K562 (cell line): ENCODE results near the gene ARL14EPL. TPM values are rescaled to one million over a fixed set of nuclear protein-coding genes. Genes with fewer than 3 reads are reported as not detected.

Experiments
- ATAC-seq: fragments of 200-7000 bp; cut with Tn5 transposase; 3 replicates; pipeline ENCODE4 v1.9.1; 2020; ENCODE audit warnings: moderate library complexity
- BruUV-seq: library from RNA; stranded (reverse); fragments of 400-500 nt; replicated peaks from 2 replicates; lab custom pipeline; 2021; lab: Mats Ljungman, UMichigan
- CTCF ChIA-PET: fragments of 300-600 bp; formaldehyde crosslinking; extraction: SDS; loops from one replicate; lab custom pipeline; 2021; ENCODE audit warnings: low intra/inter-chr PET ratio; lab: Yijun Ruan, JAX
- POLR2A ChIA-PET: fragments of 300-600, 350-650 bp; sonication (Branson Sonifier 250); formaldehyde crosslinking; extraction: SDS; loops from one replicate; lab custom pipeline; 2021; ENCODE audit warnings: antibody characterized with exemption, inconsistent platforms; lab: Yijun Ruan, JAX
- DNase-seq, 4 experiments: peaks; one replicate each; pipeline versions ENCODE4 v3.0.0 to v3.0.0-alpha.2; 2011 to 2018; ENCODE audit warnings: low spot score in 3 of 4, mixed read lengths in 3 of 4; ENCODE audit errors: extremely low read depth in 1 of 4
- FAIRE-seq: peaks from 2 replicates; lab custom pipeline; 2011; peaks lifted over from hg19 to GRCh38; lab: Jason Lieb, UNC
- H2AFZ ChIP-seq: 2 replicates; pipeline ENCODE4 v1.6.0; 2011; ENCODE audit warnings: low read depth, low read length, control low read depth, inconsistent platforms
- H3K27ac ChIP-seq: fragments of 200-600 bp; 3 replicates; pipeline ENCODE4 v1.8.0; 2011; ENCODE audit warnings: low read depth, mild to moderate bottlenecking, control low read depth, inconsistent platforms, low read length, moderate library complexity, mixed read lengths; ENCODE audit errors: extremely low read depth
- H3K27me3 ChIP-seq, 2 experiments: fragments of 300-600 bp in 1 of 2; 2 replicates in 1 of 2; 3 replicates in 1 of 2; pipeline versions ENCODE4 v1.6.0 to v1.8.0; 2011; ENCODE audit warnings: inconsistent platforms in 2 of 2, low read length in 2 of 2, mild to moderate bottlenecking in 1 of 2, mixed read lengths in 1 of 2, moderate library complexity in 1 of 2; ENCODE audit not compliant: control insufficient read depth in 2 of 2, insufficient read depth in 2 of 2
- H3K36me3 ChIP-seq: fragments of 300-600 bp; 3 replicates; pipeline ENCODE4 v1.8.0; 2011; ENCODE audit warnings: mild to moderate bottlenecking, low read length, inconsistent platforms; ENCODE audit not compliant: control insufficient read depth, insufficient read depth
- H3K4me1 ChIP-seq, 2 experiments: fragments of 200-600 bp in 1 of 2; replicated peaks in 1 of 2; 2 replicates in 1 of 2; 3 replicates in 1 of 2; pipeline versions ENCODE4 v1.5.1 to v1.8.0; 2011; ENCODE audit warnings: inconsistent platforms in 2 of 2, low read length in 2 of 2, mild to moderate bottlenecking in 1 of 2, mixed read lengths in 1 of 2, moderate library complexity in 1 of 2; ENCODE audit not compliant: control insufficient read depth in 2 of 2, insufficient read depth in 2 of 2
- H3K4me2 ChIP-seq: 2 replicates; pipeline ENCODE4 v1.6.1; 2011; ENCODE audit warnings: low read length, control low read depth, inconsistent platforms, mixed read lengths; ENCODE audit not compliant: insufficient read depth
- H3K4me3 ChIP-seq: fragments of 200-600 bp; sonication (generic), shearing (Covaris generic); 2 replicates; pipeline ENCODE4 v1.5.1; 2016; ENCODE audit warnings: control low read depth, inconsistent platforms
- H3K79me2 ChIP-seq: fragments of 200-600 bp; 3 replicates; pipeline ENCODE4 v1.8.0; 2011; ENCODE audit warnings: low read length, inconsistent platforms; ENCODE audit not compliant: control insufficient read depth, insufficient read depth
- H3K9ac ChIP-seq, 2 experiments: 2 replicates each; pipeline versions ENCODE4 v1.6.0 to v1.6.1; 2011; ENCODE audit warnings: low read depth in 2 of 2, low read length in 2 of 2, control low read depth in 1 of 2, inconsistent platforms in 1 of 2, mild to moderate bottlenecking in 1 of 2, mixed read lengths in 1 of 2; ENCODE audit not compliant: insufficient read depth in 1 of 2
- H3K9me1 ChIP-seq: one replicate; pipeline ENCODE4 v1.6.0; 2011; ENCODE audit warnings: inconsistent platforms, mild to moderate bottlenecking, low read length, moderate library complexity; ENCODE audit not compliant: control insufficient read depth, insufficient read depth
- H3K9me3 ChIP-seq: replicated peaks from 2 replicates; pipeline ENCODE4 v1.5.1; 2011; ENCODE audit warnings: low read depth, low read length, inconsistent platforms; ENCODE audit not compliant: control insufficient read depth, insufficient read depth
- H4K20me1 ChIP-seq: replicated peaks from 2 replicates; pipeline ENCODE4 v1.6.1; 2011; ENCODE audit warnings: low read length, inconsistent platforms, mixed read lengths; ENCODE audit not compliant: control insufficient read depth, insufficient read depth
- FOXJ3 ChIP-seq: sonication (generic); formaldehyde crosslinking; IDR thresholded peaks from 2 replicates; pipeline ENCODE4 v1.4.0; 2020; ENCODE audit warnings: mild to moderate bottlenecking, missing genetic modification reagents
- NFE2L1 ChIP-seq: fragments of 450-650 bp; IDR thresholded peaks from 2 replicates; pipeline ENCODE4 v1.6.1; 2016; ENCODE audit warnings: missing genetic modification characterization, low read depth, mild to moderate bottlenecking, missing compliant biosample characterization, moderate library complexity, borderline replicate concordance
- NFXL1 ChIP-seq: fragments of 450-650 bp; formaldehyde crosslinking; IDR thresholded peaks from 2 replicates; pipeline ENCODE4 v1.4.0; 2021; ENCODE audit warnings: mild to moderate bottlenecking
- PCBP2 ChIP-seq: fragments of 200-400 bp; formaldehyde crosslinking; IDR thresholded peaks from 2 replicates; pipeline ENCODE4 v1.6.1; 2018; ENCODE audit warnings: low read length, low read depth, mild to moderate bottlenecking, moderate library complexity; ENCODE audit not compliant: poor library complexity, severe bottlenecking
- SMARCB1 ChIP-seq: IDR thresholded peaks from 2 replicates; pipeline ENCODE4 v1.6.1; 2011; ENCODE audit warnings: improper control_type of control experiment, low read depth; ENCODE audit not compliant: insufficient read length
- TFE3 ChIP-seq: fragments of 450-650 bp; formaldehyde crosslinking; IDR thresholded peaks from 2 replicates; pipeline ENCODE4 v1.4.0; 2020; ENCODE audit warnings: mild to moderate bottlenecking, mixed read lengths
- VEZF1 ChIP-seq: fragments of 200-800 bp; sonication (Bioruptor generic); IDR thresholded peaks from 2 replicates; pipeline ENCODE4 v1.6.1; 2017; ENCODE audit warnings: missing genetic modification characterization, missing compliant biosample characterization
- XRCC3 ChIP-seq: fragments of 450-650 bp; IDR thresholded peaks from 2 replicates; pipeline ENCODE4 v1.6.1; 2017; ENCODE audit warnings: mild to moderate bottlenecking, moderate library complexity
- ZFP1 ChIP-seq: fragments of 450-650 bp; formaldehyde crosslinking; IDR thresholded peaks from 2 replicates; pipeline ENCODE4 v1.4.0; 2020; ENCODE audit warnings: mild to moderate bottlenecking, mixed read lengths
- ZNF407 ChIP-seq: fragments of 450-650 bp; IDR thresholded peaks from 2 replicates; pipeline ENCODE4 v1.6.1; 2016; ENCODE audit warnings: low read depth
- ZNF696 ChIP-seq: fragments of 250-450 bp; sonication (Bioruptor Pico); conservative IDR thresholded peaks from 2 replicates; pipeline ENCODE4 v1.4.0; 2020; ENCODE audit warnings: mild to moderate bottlenecking, moderate library complexity
- ZNF764 ChIP-seq: fragments of 250-450 bp; sonication (Bioruptor Pico); IDR thresholded peaks from 2 replicates; pipeline ENCODE4 v1.4.0; 2020; ENCODE audit warnings: low read depth, mild to moderate bottlenecking, moderate library complexity
- WGBS: fragments of 100-300 bp; shearing (Covaris generic); methylation state at CpG from one replicate; pipeline ENCODE4 v1.1.6; 2016; ENCODE audit warnings: low coverage, mixed read lengths; ENCODE audit not compliant: insufficient coverage; ENCODE audit errors: missing lambda C conversion rate; 5-methylcytosine and 5-hydroxymethylcytosine counted together
- in situ Hi-C: fragments of 300-500 bp; cut with MboI; formaldehyde crosslinking; loops from 4 replicates; pipeline ENCODE4 v1.15.0; 2018; ENCODE audit warnings: inconsistent platforms, mixed read lengths
- intact Hi-C: fragments of 100-400 bp; cut with micrococcal nuclease; formaldehyde crosslinking; loops from 2 replicates; pipeline ENCODE4 v1.14.2; 2022
- polyA plus RNA-seq, 8 experiments: library from polyadenylated mRNA; depleted of rRNA in 4 of 8; stranded (reverse) in 5 of 8; unstranded in 3 of 8; fragments of >200 nt; fragmentation: Nextera tagmentation in 2 of 8; fragmentation: Illumina TruSeq in 1 of 8; extraction: Ambion mirVana in 2 of 8; extraction: Trizol in 1 of 8; gene quantifications; 2 replicates each; pipeline versions ENCODE4 v1.2.1 to v1.2.3, GENCODE V29; 2011 to 2014; ENCODE audit warnings: inconsistent platforms in 1 of 8, missing spikeins in 1 of 8
- total RNA-seq, 7 experiments: library from RNA; depleted of rRNA in 6 of 7; stranded (reverse); fragments of >200 nt in 6 of 7; fragmentation: Illumina TruSeq in 2 of 7; extraction: Trizol in 2 of 7; gene quantifications; 2 replicates each; pipeline versions ENCODE4 v1.2.1 to v1.2.3, GENCODE V29; 2011 to 2021; ENCODE audit warnings: low replicate concordance in 1 of 7

ARL14EPL gene
- total and polyA plus RNA-seq, 9 of the 15 experiments (the other 6 are each of a cell fraction or from before 2014, with no cell fraction given): 0.06 to 0.14 (median 0.08) TPM; not detected in 5

GRCh38 chr5:116009806-116010205, 22.5 kb upstream of the ARL14EPL start:
- no peaks in the 10 kb centered on the region; the same call in 1 of the 2 replicates for H3K9me3 ChIP-seq
- no peaks in the 10 kb centered on the region for H3K27me3 ChIP-seq
- in situ Hi-C loops: no loop called here
- no peak overlapping the region for H3K27ac ChIP-seq
- no peak overlapping the region for H2AFZ ChIP-seq
- POLR2A ChIA-PET: no interaction called here
- H4K20me1 ChIP-seq: no peaks in the 10 kb centered on the region
- 16% methylated on average over 3 of the region's 3 CpGs for WGBS
- BruUV-seq: no TSS peak
- no peaks in the 10 kb centered on the region for H3K36me3 ChIP-seq
- H3K9ac ChIP-seq: no peak overlapping the region
- no peak overlapping the region for H3K4me3 ChIP-seq
- intact Hi-C loops: no loop called here
- DNase-seq (no peak), ATAC-seq (no peak), FAIRE-seq (no peak)
- H3K9me1 ChIP-seq: no peaks in the 10 kb centered on the region
- no peaks in the 10 kb centered on the region for H3K79me2 ChIP-seq
- CTCF ChIA-PET: no interaction called here
- H3K4me2 ChIP-seq: no peak overlapping the region
- H3K4me1 ChIP-seq: peaks cover 0 to 5% of the 10 kb centered on the region in 2 experiments; a peak in 1 of 5 replicates
- no peak for TF ChIP-seq ZFP1 (CRISPR knock-in tag)
- no peak for TF ChIP-seq SMARCB1
- TF ChIP-seq TFE3 (CRISPR knock-in tag): no peak
- no peak for TF ChIP-seq ZNF764 (CRISPR knock-in tag)
- TF ChIP-seq FOXJ3 (CRISPR knock-in tag): no peak
- TF ChIP-seq ZNF696 (CRISPR knock-in tag): no peak
- TF ChIP-seq VEZF1: no peak
- TF ChIP-seq NFXL1 (CRISPR knock-in tag): no peak
- TF ChIP-seq XRCC3: no peak
- TF ChIP-seq ZNF407: no peak
- no peak for TF ChIP-seq NFE2L1 (tag)
- TF ChIP-seq PCBP2: no peak
